Measurements from ENCODE around the gene TUT4. TPM values are rescaled to one million over a fixed set of nuclear protein-coding genes. Genes with fewer than 3 reads are reported as not detected.

TUT4 gene
- total RNA-seq, 4 donors from 2014 or later: 56.9 to 232 (median 67.9) TPM

DNA sequence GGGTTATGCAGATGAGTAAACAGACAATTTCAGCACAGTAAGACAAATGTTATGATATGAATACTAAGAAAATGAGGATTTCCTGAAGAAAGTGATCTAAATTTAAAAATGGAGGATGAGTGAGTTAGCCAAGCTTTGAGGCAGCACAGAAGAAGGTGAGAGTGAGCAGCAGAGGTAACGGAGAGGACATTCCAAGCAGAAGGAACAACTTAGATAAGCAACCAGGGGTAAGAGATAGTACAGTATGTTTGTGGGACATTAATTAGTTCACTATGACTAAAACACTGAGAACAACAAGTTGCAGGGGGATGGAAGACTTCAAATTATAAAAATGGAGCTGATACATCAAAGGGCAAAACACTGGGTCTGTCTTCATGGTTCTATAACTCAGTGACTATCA is 125.7 kb downstream of the TUT4 start:
- H3K9me3 ChIP-seq: no peaks in the 10 kb centered on the region
- no peaks in the 10 kb centered on the region for H3K4me1 ChIP-seq
- 90% methylated on average over 1 of the region's 1 CpG for WGBS
- peaks cover 54% of the 10 kb centered on the region for H3K36me3 ChIP-seq
- no peak for DNase-seq (ENCODE audit: low spot score in 2 of 2)
- no peak overlapping the region for H3K27ac ChIP-seq
- H3K27me3 ChIP-seq: no peaks in the 10 kb centered on the region
- no peak for TF ChIP-seq EP300 (IDR thresholded peaks at IDR 0.05)
- TF ChIP-seq, protein P1, sequence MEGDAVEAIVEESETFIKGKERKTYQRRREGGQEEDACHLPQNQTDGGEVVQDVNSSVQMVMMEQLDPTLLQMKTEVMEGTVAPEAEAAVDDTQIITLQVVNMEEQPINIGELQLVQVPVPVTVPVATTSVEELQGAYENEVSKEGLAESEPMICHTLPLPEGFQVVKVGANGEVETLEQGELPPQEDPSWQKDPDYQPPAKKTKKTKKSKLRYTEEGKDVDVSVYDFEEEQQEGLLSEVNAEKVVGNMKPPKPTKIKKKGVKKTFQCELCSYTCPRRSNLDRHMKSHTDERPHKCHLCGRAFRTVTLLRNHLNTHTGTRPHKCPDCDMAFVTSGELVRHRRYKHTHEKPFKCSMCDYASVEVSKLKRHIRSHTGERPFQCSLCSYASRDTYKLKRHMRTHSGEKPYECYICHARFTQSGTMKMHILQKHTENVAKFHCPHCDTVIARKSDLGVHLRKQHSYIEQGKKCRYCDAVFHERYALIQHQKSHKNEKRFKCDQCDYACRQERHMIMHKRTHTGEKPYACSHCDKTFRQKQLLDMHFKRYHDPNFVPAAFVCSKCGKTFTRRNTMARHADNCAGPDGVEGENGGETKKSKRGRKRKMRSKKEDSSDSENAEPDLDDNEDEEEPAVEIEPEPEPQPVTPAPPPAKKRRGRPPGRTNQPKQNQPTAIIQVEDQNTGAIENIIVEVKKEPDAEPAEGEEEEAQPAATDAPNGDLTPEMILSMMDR (IDR thresholded peaks at IDR 0.05): no peak
- H3K4me3 ChIP-seq: no peak overlapping the region

DNA sequence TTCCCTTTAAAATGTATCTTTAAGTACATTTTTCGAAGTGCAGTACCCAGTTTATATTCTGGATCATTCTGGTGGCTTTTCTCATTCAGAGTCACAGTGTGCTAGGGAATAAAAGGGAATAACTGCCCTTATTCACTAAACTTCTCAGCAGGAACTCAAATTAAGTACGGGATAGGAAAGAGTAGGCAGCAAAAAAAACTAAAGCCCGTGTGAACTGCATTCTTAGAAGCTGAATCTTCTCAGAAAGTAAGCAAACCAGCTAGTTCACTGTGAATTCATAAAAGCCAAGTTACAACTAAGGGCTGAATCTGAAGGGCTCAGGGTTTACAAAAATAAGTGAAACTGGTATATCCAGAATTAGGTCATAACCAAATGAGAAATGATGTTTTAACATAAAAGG is 126.5 kb downstream of the TUT4 start:
- Histone ChIP-seq H3K4me3 (no peak overlapping the region), H3K36me3 (peaks cover 60% of the 10 kb centered on the region), H3K27me3 (no peaks in the 10 kb centered on the region), H3K9me3 (no peaks in the 10 kb centered on the region), H3K4me1 (no peaks in the 10 kb centered on the region), H3K27ac (no peak overlapping the region)
- no peak for DNase-seq (ENCODE audit: low spot score in 2 of 2)
- 72% methylated on average over 3 of the region's 3 CpGs for WGBS
- no peak for TF ChIP-seq EP300 (IDR thresholded peaks at IDR 0.05)
- TF ChIP-seq POLR2A (IDR thresholded peaks at IDR 0.05): no peak
- TF ChIP-seq POLR2AphosphoS5 (IDR thresholded peaks at IDR 0.05): no peak
- TF ChIP-seq, protein P1 (IDR thresholded peaks at IDR 0.05): no peak

DNA sequence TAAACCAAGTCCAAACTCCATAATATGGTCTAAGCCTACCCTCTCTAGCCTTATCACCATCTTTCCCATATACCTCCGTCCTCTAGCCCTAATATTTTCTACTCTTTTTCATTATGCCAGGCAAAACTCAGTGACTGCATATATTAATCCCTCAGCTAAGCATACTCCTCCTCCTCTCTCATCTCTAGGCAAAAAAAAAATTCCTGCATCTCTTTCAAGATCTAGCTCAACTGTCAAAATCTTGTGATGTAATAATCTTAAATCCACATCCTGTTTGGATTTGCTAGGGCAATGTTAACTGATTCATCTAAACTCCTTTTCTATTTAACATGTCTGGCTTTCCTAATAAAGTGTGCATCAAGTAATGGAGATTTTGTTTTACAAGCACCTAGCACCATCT is 128.1 kb downstream of the TUT4 start:
- 95% methylated on average over 1 of the region's 1 CpG for WGBS
- H3K4me1 ChIP-seq: no peaks in the 10 kb centered on the region
- H3K27me3 ChIP-seq: no peaks in the 10 kb centered on the region
- no peak overlapping the region for H3K27ac ChIP-seq
- TF ChIP-seq POLR2A (IDR thresholded peaks at IDR 0.05): no peak
- no peak for DNase-seq (ENCODE audit: low spot score in 2 of 2)
- no peaks in the 10 kb centered on the region for H3K9me3 ChIP-seq
- H3K4me3 ChIP-seq: no peak overlapping the region
- H3K36me3 ChIP-seq: peaks cover 52% of the 10 kb centered on the region

DNA sequence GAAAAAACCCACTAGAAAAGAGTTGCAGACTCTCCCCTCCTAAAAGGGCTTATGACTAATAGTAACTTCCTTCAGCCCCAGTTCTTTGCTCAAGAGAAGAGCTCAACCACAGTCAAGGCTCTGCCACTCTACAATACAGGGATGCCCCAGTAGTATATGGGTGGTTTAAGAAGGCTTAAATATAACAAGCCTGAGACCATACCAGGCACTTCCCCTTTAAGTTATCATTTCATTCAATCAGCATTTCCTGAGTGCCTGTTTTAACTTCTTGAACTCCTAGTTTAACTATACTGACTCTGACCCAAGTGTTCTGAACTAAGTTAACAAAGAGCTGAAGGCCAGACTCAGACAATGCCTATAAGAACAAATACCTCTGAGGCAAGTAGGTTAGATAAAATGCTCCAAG is 128.7 kb downstream of the TUT4 start:
- Histone ChIP-seq H3K9me3 (no peaks in the 10 kb centered on the region), H3K27ac (no peak overlapping the region), H3K27me3 (no peaks in the 10 kb centered on the region), H3K4me1 (no peaks in the 10 kb centered on the region), H3K4me3 (no peak overlapping the region), H3K36me3 (peaks cover 51% of the 10 kb centered on the region)
- DNase-seq (ENCODE audit: low spot score in 2 of 2): no peak
- no peak for TF ChIP-seq POLR2AphosphoS5 (IDR thresholded peaks at IDR 0.05)
- TF ChIP-seq EP300 (IDR thresholded peaks at IDR 0.05): no peak
- TF ChIP-seq, protein P1 (IDR thresholded peaks at IDR 0.05): no peak

DNA sequence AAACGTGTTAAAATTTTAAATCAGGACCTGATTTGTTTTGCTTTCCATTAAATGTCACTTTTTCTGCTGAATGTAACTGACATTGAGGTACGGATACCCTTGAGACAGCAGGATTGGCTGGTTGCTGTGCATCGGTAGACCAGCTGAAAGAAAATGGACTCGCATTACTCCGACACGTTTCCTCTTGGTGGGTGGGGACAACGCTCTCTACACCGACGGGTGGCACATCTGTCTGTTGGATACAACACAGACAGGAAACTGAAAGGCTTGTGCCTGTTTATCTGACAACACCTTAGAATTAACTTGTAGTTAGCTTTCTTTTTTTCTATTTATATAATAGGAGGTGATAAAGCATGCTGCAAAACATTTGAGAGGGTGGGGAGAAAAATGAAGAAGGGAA is 129.1 kb downstream of the TUT4 start:
- WGBS: 65% methylated on average over 9 of the region's 9 CpGs
- Histone ChIP-seq H3K27me3 (no peaks in the 10 kb centered on the region), H3K9me3 (no peaks in the 10 kb centered on the region), H3K27ac (no peak overlapping the region), H3K36me3 (peaks cover 53% of the 10 kb centered on the region), H3K4me1 (no peaks in the 10 kb centered on the region), H3K4me3 (no peak overlapping the region)
- no peak for DNase-seq (ENCODE audit: low spot score in 2 of 2)
- no peak for TF ChIP-seq POLR2AphosphoS5 (IDR thresholded peaks at IDR 0.05)

DNA sequence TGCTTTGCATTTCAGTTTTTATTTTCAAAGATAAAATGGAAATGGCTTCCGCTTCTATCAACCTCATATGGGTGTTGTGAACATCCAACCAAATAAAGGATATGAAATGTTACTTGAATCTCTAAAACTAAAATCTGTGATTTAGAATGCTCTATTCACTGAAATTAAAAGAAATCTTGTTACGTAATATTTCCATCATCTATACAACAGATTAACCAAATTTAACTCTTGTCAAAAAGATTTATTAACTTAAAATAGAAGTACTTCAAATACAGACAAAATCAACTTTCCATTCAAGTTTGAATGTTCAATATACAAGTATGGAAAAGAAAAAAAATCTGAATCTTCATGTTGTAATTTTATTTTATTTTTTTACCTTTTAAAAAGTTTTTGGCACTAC is 129.8 kb downstream of the TUT4 start:
- Histone ChIP-seq H3K27me3 (no peaks in the 10 kb centered on the region), H3K36me3 (peaks cover 58% of the 10 kb centered on the region), H3K27ac (no peak overlapping the region), H3K9me3 (no peaks in the 10 kb centered on the region), H3K4me1 (no peaks in the 10 kb centered on the region), H3K4me3 (no peak overlapping the region)
- TF ChIP-seq EP300 (IDR thresholded peaks at IDR 0.05) (no peak), POLR2AphosphoS5 (IDR thresholded peaks at IDR 0.05) (no peak), POLR2A (IDR thresholded peaks at IDR 0.05) (no peak)
- TF ChIP-seq, protein P1 (IDR thresholded peaks at IDR 0.05): no peak
- no peak for DNase-seq (ENCODE audit: low spot score in 2 of 2)
- 95% methylated on average over 2 of the region's 2 CpGs for WGBS

Data from suprapubic skin (tissue), 4 donors.